ENCODE data around the gene PCBP3. TPM values are rescaled to one million over a fixed set of nuclear protein-coding genes. Genes with fewer than 3 reads are reported as not detected.

The PCBP3 gene
- total and polyA plus RNA-seq, 10 of the 15 experiments (the other 5 are each of a cell fraction or from before 2014, with no cell fraction given) = 0.09 to 1.3 (median 0.46) TPM; not detected in 3

- ChIA-PET SMC1A (ENCODE audit: uncharacterized antibody, unreplicated experiment) (no interaction called here), RAD21 (ENCODE audit: unreplicated experiment) (no interaction called here), POLR2A (no interaction called here), CTCF (interaction anchor here (0.7 to 1.3 kb wide), 2 partner anchors 9 to 11 kb away, joined by 3 to 4 read pairs; no protein-coding TSS in a partner anchor)
- TF ChIP-seq CHD1 (IDR thresholded peaks at IDR 0.05; ENCODE audit: low read depth, low read length) = no peak
- no peak for TF ChIP-seq HCFC1 (IDR thresholded peaks at IDR 0.05; ENCODE audit: low read length)
- 10% methylated on average over 4 of the region's 4 CpGs for WGBS (ENCODE audit: insufficient coverage, insufficient replicate concordance, low lambda C conversion rate, missing lambda C conversion rate)
- no TSS peak for BruUV-seq (replicated peaks)
- Histone ChIP-seq H3K4me1 (ENCODE audit: control insufficient read depth, insufficient read depth, low read length) (no peaks in the 10 kb centered on the region), H3K4me2 (ENCODE audit: control insufficient read depth, insufficient read depth) (no peak overlapping the region), H4K20me1 (ENCODE audit: control insufficient read depth, insufficient read depth) (no peaks in the 10 kb centered on the region), H3K27me3 (replicated peaks in 1 of 2; ENCODE audit: control insufficient read depth in 2 of 2, insufficient read depth in 2 of 2, low read length in 1 of 2) (no peaks in the 10 kb centered on the region), H2AFZ (ENCODE audit: control insufficient read depth, low read depth, low read length) (no peak overlapping the region), H3K27ac (ENCODE audit: control insufficient read depth, insufficient read depth) (no peak overlapping the region), H3K4me3 (no peak overlapping the region), H3K79me2 (ENCODE audit: control insufficient read depth, insufficient read depth, low read length) (no peaks in the 10 kb centered on the region), H3K9me3 (replicated peaks; ENCODE audit: control insufficient read depth, insufficient read depth, low read length) (peaks cover 2% of the 10 kb centered on the region; the same call in 1 of the 3 replicates), H3K9ac (ENCODE audit: control insufficient read depth, insufficient read depth, low read length) (no peak overlapping the region), H3K36me3 (ENCODE audit: control insufficient read depth in 2 of 2, insufficient read depth in 2 of 2, low read length in 1 of 2) (no peaks in the 10 kb centered on the region)
- no peak for DNase-seq (ENCODE audit: low read depth, low spot score)
- no peak for ATAC-seq
- in situ Hi-C loops (cut with MboI) = no loop called here
- FAIRE-seq = no peak
- intact Hi-C loops (cut with micrococcal nuclease; ENCODE audit: unreplicated experiment) = no loop called here
Observed at GRCh38 chr21:45962531-45963231, 319.2 kb downstream of the PCBP3 start.

- intact Hi-C loops (cut with micrococcal nuclease; ENCODE audit: unreplicated experiment) (no loop called here), in situ Hi-C loops (cut with MboI) (no loop called here)
- SMC1A ChIA-PET (ENCODE audit: uncharacterized antibody, unreplicated experiment) = no interaction called here
- no peak for DNase-seq (ENCODE audit: low read depth, low spot score)
- no TSS peak for BruUV-seq (replicated peaks)
- Histone ChIP-seq H3K36me3 (ENCODE audit: control insufficient read depth in 2 of 2, insufficient read depth in 2 of 2, low read length in 1 of 2) (no peaks in the 10 kb centered on the region), H3K27ac (ENCODE audit: control insufficient read depth, insufficient read depth) (no peak overlapping the region), H3K9me3 (replicated peaks; ENCODE audit: control insufficient read depth, insufficient read depth, low read length) (peaks cover 2% of the 10 kb centered on the region; the same call in 1 of the 3 replicates), H3K4me1 (ENCODE audit: control insufficient read depth, insufficient read depth, low read length) (no peaks in the 10 kb centered on the region), H3K4me2 (ENCODE audit: control insufficient read depth, insufficient read depth) (no peak overlapping the region), H3K9ac (ENCODE audit: control insufficient read depth, insufficient read depth, low read length) (no peak overlapping the region), H3K4me3 (no peak overlapping the region), H2AFZ (ENCODE audit: control insufficient read depth, low read depth, low read length) (no peak overlapping the region), H3K27me3 (replicated peaks in 1 of 2; ENCODE audit: control insufficient read depth in 2 of 2, insufficient read depth in 2 of 2, low read length in 1 of 2) (no peaks in the 10 kb centered on the region), H3K79me2 (ENCODE audit: control insufficient read depth, insufficient read depth, low read length) (no peaks in the 10 kb centered on the region), H4K20me1 (ENCODE audit: control insufficient read depth, insufficient read depth) (no peaks in the 10 kb centered on the region)
- WGBS (ENCODE audit: insufficient coverage, insufficient replicate concordance, low lambda C conversion rate, missing lambda C conversion rate) = 13% methylated on average over 3 of the region's 3 CpGs
- CTCF ChIA-PET = interaction anchor here (0.7 to 1.3 kb wide), 2 partner anchors 9 to 10 kb away, joined by 3 to 4 read pairs; no protein-coding TSS in a partner anchor
- no peak for ATAC-seq
- TF ChIP-seq MEF2B (IDR thresholded peaks at IDR 0.05; ENCODE audit: partially characterized antibody, poor library complexity, severe bottlenecking) (no peak), CBX3 (IDR thresholded peaks at IDR 0.05; ENCODE audit: borderline replicate concordance, low read depth) (no peak)
- RAD21 ChIA-PET (ENCODE audit: unreplicated experiment) = no interaction called here
- POLR2A ChIA-PET = no interaction called here
- FAIRE-seq = no peak
Observed at GRCh38 chr21:45963232-45963570, 319.7 kb downstream of the PCBP3 start.

Data from GM12878 (cell line).